Fibroblast of lung (primary cell): Measurements from ENCODE around the gene MYRIP. TPM values are rescaled to one million over a fixed set of nuclear protein-coding genes. Genes with fewer than 3 reads are reported as not detected.
"Not testable (repeated sequence)": the region's sequence is repeated elsewhere in the genome, so short reads cannot be mapped to it uniquely, and the experiment has no call there.

ENCODE experiments used
- DNase-seq, 2 donors: peaks; one replicate each; pipeline versions ENCODE4 v3.0.0 to v3.0.0-alpha.2; 2010; ENCODE audit warnings: low read depth in 2 of 2
- H2AFZ ChIP-seq: 2 replicates; pipeline ENCODE4 v1.5.1; 2012; ENCODE audit warnings: low read length, control low read depth, inconsistent platforms
- H3K27ac ChIP-seq: 2 replicates; pipeline ENCODE4 v1.5.1; 2011; ENCODE audit warnings: low read length, control low read depth; ENCODE audit not compliant: insufficient read depth
- H3K27me3 ChIP-seq: 2 replicates; pipeline ENCODE4 v1.5.1; 2011; ENCODE audit warnings: mild to moderate bottlenecking, low read length; ENCODE audit not compliant: control insufficient read depth, insufficient read depth
- H3K36me3 ChIP-seq: 2 replicates; pipeline ENCODE4 v1.5.1; 2011; ENCODE audit warnings: low read length; ENCODE audit not compliant: control insufficient read depth, insufficient read depth
- H3K4me1 ChIP-seq: 2 replicates; pipeline ENCODE4 v1.5.1; 2011; ENCODE audit warnings: low read length; ENCODE audit not compliant: control insufficient read depth, insufficient read depth; ENCODE audit errors: extremely low read depth
- H3K4me2 ChIP-seq: 2 replicates; pipeline ENCODE4 v1.5.1; 2011; ENCODE audit warnings: low read length, control low read depth; ENCODE audit not compliant: insufficient read depth; ENCODE audit errors: extremely low read depth
- H3K4me3 ChIP-seq, 4 experiments: fragments of 200-600 bp in 1 of 4; sonication (generic) in 1 of 4; replicated peaks in 1 of 4; 2 replicates each; pipeline ENCODE4 v1.5.1; 2011 to 2016; ENCODE audit warnings: low read length in 4 of 4, low read depth in 3 of 4, mild to moderate bottlenecking in 3 of 4, control low read depth in 2 of 4, inconsistent platforms in 1 of 4, mixed read lengths in 1 of 4; ENCODE audit not compliant: insufficient read depth in 1 of 4; ENCODE audit errors: control extremely low read depth in 1 of 4
- H3K79me2 ChIP-seq: 2 replicates; pipeline ENCODE4 v1.5.1; 2012; ENCODE audit warnings: mild to moderate bottlenecking, low read length, inconsistent platforms; ENCODE audit not compliant: control insufficient read depth, insufficient read depth
- H3K9ac ChIP-seq: 2 replicates; pipeline ENCODE4 v1.5.1; 2011; ENCODE audit warnings: mild to moderate bottlenecking, low read length, control low read depth; ENCODE audit not compliant: insufficient read depth
- H3K9me3 ChIP-seq: 2 replicates; pipeline ENCODE4 v1.5.1; 2012; ENCODE audit warnings: low read depth, low read length; ENCODE audit not compliant: control insufficient read depth, insufficient read depth
- H4K20me1 ChIP-seq: 2 replicates; pipeline ENCODE4 v1.5.1; 2011; ENCODE audit warnings: low read length; ENCODE audit not compliant: control insufficient read depth, insufficient read depth; ENCODE audit errors: extremely low read depth
- CTCF ChIP-seq, 2 donors: IDR thresholded peaks in 1 of 2; conservative IDR thresholded peaks in 1 of 2; 1 replicate in 1 of 2; 2 replicates in 1 of 2; pipeline ENCODE4 v1.5.1; 2011 to 2012; ENCODE audit warnings: low read length in 2 of 2, control low read depth in 1 of 2, inconsistent platforms in 1 of 2, low read depth in 1 of 2, mild to moderate bottlenecking in 1 of 2
- EZH2 ChIP-seq: IDR thresholded peaks from 2 replicates; pipeline ENCODE4 v1.5.1; 2012; ENCODE audit warnings: low read length, control low read depth, mild to moderate bottlenecking; ENCODE audit errors: missing control alignments
- polyA plus RNA-seq, 2 donors: library from polyadenylated mRNA; depleted of rRNA in 1 of 2; stranded (reverse) in 1 of 2; unstranded in 1 of 2; fragments of >200 nt; gene quantifications; 2 replicates each; pipeline ENCODE4 v1.2.1, GENCODE V29; 2011 to 2012; ENCODE audit warnings: missing spikeins in 1 of 2
- total RNA-seq: library from RNA; depleted of rRNA; stranded (reverse); fragments of >200 nt; gene quantifications from 2 replicates; pipeline ENCODE4 v1.2.1, GENCODE V29; 2014

MYRIP gene
- total and polyA plus RNA-seq, 2 donors (not counting 1 experiment from before 2014, with no cell fraction given), result 0.02 TPM; not detected in 1

DNA sequence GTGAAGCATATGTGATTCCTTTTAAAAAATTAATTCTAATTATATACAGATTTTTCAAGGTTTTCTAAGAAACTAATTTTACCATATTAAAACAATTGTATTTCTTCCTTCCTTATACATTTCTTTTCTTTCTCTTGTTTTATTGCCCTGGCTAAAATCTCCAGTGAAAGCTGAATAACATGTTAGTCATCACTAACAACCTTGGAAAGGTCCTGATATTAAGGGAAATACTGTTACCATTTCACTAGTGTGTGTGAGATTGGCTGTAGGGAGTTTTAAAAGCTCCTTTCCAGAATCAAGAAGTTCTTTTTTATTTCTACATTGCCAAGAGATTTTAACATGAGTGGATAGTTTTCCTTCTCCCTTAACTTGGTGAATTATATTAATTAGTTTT lies 270.4 kb downstream of the MYRIP start:
- no peaks in the 10 kb centered on the region for H3K36me3 ChIP-seq
- H3K9ac ChIP-seq, result no peak overlapping the region
- peak in 1 of 2 donors; percentile 39 for DNase-seq
- H3K4me1 ChIP-seq, result no peaks in the 10 kb centered on the region
- H3K79me2 ChIP-seq, result no peaks in the 10 kb centered on the region
- H4K20me1 ChIP-seq, result no peaks in the 10 kb centered on the region
- no peak overlapping the region for H3K4me2 ChIP-seq
- no peak overlapping the region for H3K27ac ChIP-seq
- no peaks in the 10 kb centered on the region for H3K27me3 ChIP-seq
- H2AFZ ChIP-seq, result no peak overlapping the region
- TF ChIP-seq EZH2 (no peak), CTCF (conservative IDR thresholded peaks at IDR 0.05 in 1 of 2, IDR thresholded peaks at IDR 0.05 in 1 of 2; ENCODE audit: low read depth in 1 of 2, low read length in 2 of 2) (no peak)
- no peak overlapping the region for H3K4me3 ChIP-seq
- no peaks in the 10 kb centered on the region for H3K9me3 ChIP-seq

- DNase-seq, result no peak
- TF ChIP-seq EZH2 (no peak), CTCF (conservative IDR thresholded peaks at IDR 0.05 in 1 of 2, IDR thresholded peaks at IDR 0.05 in 1 of 2; ENCODE audit: low read depth in 1 of 2, low read length in 2 of 2) (no peak)
- Histone ChIP-seq H3K4me3 (no peak overlapping the region), H3K4me1 (no peaks in the 10 kb centered on the region), H3K4me2 (no peak overlapping the region), H3K79me2 (no peaks in the 10 kb centered on the region), H4K20me1 (no peaks in the 10 kb centered on the region), H3K36me3 (no peaks in the 10 kb centered on the region), H2AFZ (no peak overlapping the region), H3K9ac (no peak overlapping the region), H3K27me3 (no peaks in the 10 kb centered on the region), H3K27ac (no peak overlapping the region), H3K9me3 (no peaks in the 10 kb centered on the region)
These were observed 273.7 kb downstream of the MYRIP start for GRCh38 chr3:40083066-40083465.

DNA sequence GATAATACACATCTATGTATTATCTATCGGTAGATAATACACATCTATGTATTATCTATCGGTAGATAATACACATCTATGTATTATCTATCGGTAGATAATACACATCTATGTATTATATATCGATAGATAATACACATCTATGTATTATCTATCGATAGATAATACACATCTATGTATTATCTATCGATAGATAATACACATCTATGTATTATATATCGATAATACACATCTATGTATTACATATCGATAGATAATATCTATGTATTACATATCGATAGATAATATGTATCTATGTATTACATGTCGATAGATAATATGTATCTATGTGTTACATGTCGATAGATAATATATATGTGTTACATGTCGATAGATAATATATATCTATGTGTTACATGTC lies 275.0 kb downstream of the MYRIP start:
- H3K9ac ChIP-seq, H3K4me2 ChIP-seq, H3K79me2 ChIP-seq, H2AFZ ChIP-seq, H3K4me1 ChIP-seq, DNase-seq, H4K20me1 ChIP-seq, H3K27ac ChIP-seq, H3K9me3 ChIP-seq, H3K36me3 ChIP-seq, H3K27me3 ChIP-seq, H3K4me3 ChIP-seq: not testable (repeated sequence)
